OCI-LY1 (cell line): Measurements from ENCODE around the gene ACSF2.
A peak's percentile ranks its signal among the peaks of the same experiment; 100 is the strongest.

ENCODE experiments used
- H2AFZ ChIP-seq: fragments of 200-600 bp; sonication (generic), shearing (Covaris generic); 2 replicates; pipeline ENCODE4 v1.6.0; 2014; ENCODE audit warnings: antibody characterized with exemption, mild to moderate bottlenecking, low read length
- H3F3A ChIP-seq: fragments of 200-600 bp; sonication (generic), shearing (Covaris generic); 2 replicates; pipeline ENCODE4 v1.6.0; 2014; ENCODE audit warnings: mild to moderate bottlenecking, antibody characterized with exemption, low read length, moderate library complexity; ENCODE audit not compliant: insufficient read depth
- H3K27ac ChIP-seq: fragments of 200-600 bp; sonication (generic); 2 replicates; pipeline ENCODE4 v1.5.1; 2014; ENCODE audit warnings: low read length, mixed run types, mild to moderate bottlenecking, low read depth; ENCODE audit not compliant: poor library complexity, severe bottlenecking
- H3K27me3 ChIP-seq: fragments of 200-600 bp; sonication (generic); 2 replicates; pipeline ENCODE4 v1.6.0; 2014; ENCODE audit warnings: antibody characterized with exemption, mild to moderate bottlenecking, low read length, moderate library complexity; ENCODE audit not compliant: insufficient read depth
- H3K36me3 ChIP-seq: fragments of 200-600 bp; sonication (generic); 2 replicates; pipeline ENCODE4 v1.6.1; 2014; ENCODE audit warnings: mild to moderate bottlenecking, antibody characterized with exemption, low read length, moderate library complexity, mixed read lengths; ENCODE audit not compliant: insufficient read depth
- H3K4me1 ChIP-seq: fragments of 200-600 bp; sonication (generic); 2 replicates; pipeline ENCODE4 v1.5.1; 2014; ENCODE audit warnings: mild to moderate bottlenecking, low read length, moderate library complexity; ENCODE audit not compliant: insufficient read depth, severe bottlenecking
- H3K4me2 ChIP-seq: fragments of 200-600 bp; sonication (generic), shearing (Covaris generic); 2 replicates; pipeline ENCODE4 v1.6.1; 2014; ENCODE audit warnings: low read length
- H3K4me3 ChIP-seq: fragments of 200-600 bp; sonication (generic); 2 replicates; pipeline ENCODE4 v1.5.1; 2014; ENCODE audit warnings: low read length, low read depth, mild to moderate bottlenecking, mixed read lengths; ENCODE audit not compliant: poor library complexity, severe bottlenecking
- H3K79me2 ChIP-seq: fragments of 200-600 bp; shearing (Covaris generic); 2 replicates; pipeline ENCODE4 v1.6.1; 2016; ENCODE audit warnings: mixed run types, low read length, mixed read lengths; ENCODE audit not compliant: insufficient read depth
- H3K9ac ChIP-seq: fragments of 200-600 bp; sonication (generic), shearing (Covaris generic); 2 replicates; pipeline ENCODE4 v1.6.1; 2014; ENCODE audit warnings: mild to moderate bottlenecking, low read length, mixed read lengths
- H3K9me2 ChIP-seq: fragments of 200-600 bp; sonication (generic), shearing (Covaris generic); 2 replicates; pipeline ENCODE4 v1.6.1; 2014; ENCODE audit warnings: low read depth, mild to moderate bottlenecking, low read length, mixed read lengths
- H3K9me3 ChIP-seq: fragments of 200-600 bp; shearing (Covaris generic); 2 replicates; pipeline ENCODE4 v1.6.1; 2014; ENCODE audit warnings: low read length, mixed read lengths
- H4K20me1 ChIP-seq: fragments of 200-600 bp; sonication (generic), shearing (Covaris generic); 2 replicates; pipeline ENCODE4 v1.6.0; 2016; ENCODE audit warnings: mild to moderate bottlenecking, low read length; ENCODE audit not compliant: insufficient read depth
- EZH2 ChIP-seq: fragments of 200-600 bp; sonication (generic), shearing (Covaris generic); IDR thresholded peaks from 2 replicates; pipeline ENCODE4 v1.8.0; 2017; ENCODE audit warnings: borderline replicate concordance, mixed run types, mild to moderate bottlenecking, antibody characterized with exemption, low read length, moderate library complexity, mixed read lengths
- TF ChIP-seq, protein P1 (sequence below): fragments of 200-600 bp; sonication (generic), shearing (Covaris generic); IDR thresholded peaks from 2 replicates; pipeline ENCODE4 v1.5.1; 2017; ENCODE audit warnings: mild to moderate bottlenecking, antibody characterized with exemption, low read length, moderate library complexity, mixed read lengths

Gene ACSF2

DNA sequence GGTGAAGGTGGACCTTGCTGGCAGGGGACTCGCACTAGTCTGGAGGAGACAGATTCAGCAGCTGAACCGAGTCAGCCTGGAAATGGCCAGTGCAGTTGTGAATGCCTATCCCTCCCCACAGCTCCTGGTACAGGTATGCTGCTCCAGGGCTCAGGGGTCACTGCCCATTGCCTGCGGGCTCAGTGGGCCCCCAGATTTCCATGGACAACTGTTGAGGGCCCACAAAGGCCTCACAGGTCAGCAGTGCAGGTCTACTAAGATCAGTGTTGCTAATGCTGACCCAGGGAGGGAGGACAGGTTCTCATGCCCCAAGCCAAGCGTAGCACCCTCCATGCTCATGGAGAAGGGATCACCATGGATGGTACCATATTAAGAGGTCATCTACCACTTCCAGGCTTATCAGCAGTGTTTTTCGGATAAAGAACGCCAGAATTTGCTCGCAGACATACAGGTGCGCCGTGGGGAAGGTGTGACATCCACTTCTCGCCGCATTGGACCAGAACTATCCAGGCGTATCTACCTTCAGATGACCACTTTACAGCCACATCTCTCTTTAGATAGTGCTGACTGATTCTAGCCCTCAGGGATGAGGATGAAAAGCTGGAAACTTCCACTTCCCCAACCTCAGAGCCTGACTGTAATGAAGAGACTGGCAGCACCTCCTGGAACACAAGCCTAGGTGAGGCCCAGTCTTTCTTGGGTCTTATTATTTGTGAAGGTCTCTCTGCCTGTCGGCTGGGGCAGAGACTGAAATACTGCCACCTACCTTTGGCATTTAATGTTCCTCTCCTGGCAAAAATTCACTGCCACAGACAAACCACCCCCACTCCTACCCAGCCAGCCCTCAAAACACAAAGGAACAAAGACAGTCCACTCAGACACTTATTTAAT is 45.4 kb upstream of the ACSF2 start:
- Histone ChIP-seq H3K79me2 (no peaks in the 10 kb centered on the region), H3K9me2 (no peaks in the 10 kb centered on the region), H3K27ac (no peak overlapping the region), H2AFZ (no peak overlapping the region), H3K9ac (no peak overlapping the region), H3K4me2 (no peak overlapping the region), H3K36me3 (peaks cover 72% of the 10 kb centered on the region), H3K4me1 (no peaks in the 10 kb centered on the region), H3K4me3 (no peak overlapping the region), H3K27me3 (no peaks in the 10 kb centered on the region), H4K20me1 (no peaks in the 10 kb centered on the region), H3F3A (no peaks in the 10 kb centered on the region), H3K9me3 (no peaks in the 10 kb centered on the region)
- TF ChIP-seq, protein P1, sequence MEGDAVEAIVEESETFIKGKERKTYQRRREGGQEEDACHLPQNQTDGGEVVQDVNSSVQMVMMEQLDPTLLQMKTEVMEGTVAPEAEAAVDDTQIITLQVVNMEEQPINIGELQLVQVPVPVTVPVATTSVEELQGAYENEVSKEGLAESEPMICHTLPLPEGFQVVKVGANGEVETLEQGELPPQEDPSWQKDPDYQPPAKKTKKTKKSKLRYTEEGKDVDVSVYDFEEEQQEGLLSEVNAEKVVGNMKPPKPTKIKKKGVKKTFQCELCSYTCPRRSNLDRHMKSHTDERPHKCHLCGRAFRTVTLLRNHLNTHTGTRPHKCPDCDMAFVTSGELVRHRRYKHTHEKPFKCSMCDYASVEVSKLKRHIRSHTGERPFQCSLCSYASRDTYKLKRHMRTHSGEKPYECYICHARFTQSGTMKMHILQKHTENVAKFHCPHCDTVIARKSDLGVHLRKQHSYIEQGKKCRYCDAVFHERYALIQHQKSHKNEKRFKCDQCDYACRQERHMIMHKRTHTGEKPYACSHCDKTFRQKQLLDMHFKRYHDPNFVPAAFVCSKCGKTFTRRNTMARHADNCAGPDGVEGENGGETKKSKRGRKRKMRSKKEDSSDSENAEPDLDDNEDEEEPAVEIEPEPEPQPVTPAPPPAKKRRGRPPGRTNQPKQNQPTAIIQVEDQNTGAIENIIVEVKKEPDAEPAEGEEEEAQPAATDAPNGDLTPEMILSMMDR: peak; percentile 21; the same call in 1 of the 2 replicates
- no peak for TF ChIP-seq EZH2

DNA sequence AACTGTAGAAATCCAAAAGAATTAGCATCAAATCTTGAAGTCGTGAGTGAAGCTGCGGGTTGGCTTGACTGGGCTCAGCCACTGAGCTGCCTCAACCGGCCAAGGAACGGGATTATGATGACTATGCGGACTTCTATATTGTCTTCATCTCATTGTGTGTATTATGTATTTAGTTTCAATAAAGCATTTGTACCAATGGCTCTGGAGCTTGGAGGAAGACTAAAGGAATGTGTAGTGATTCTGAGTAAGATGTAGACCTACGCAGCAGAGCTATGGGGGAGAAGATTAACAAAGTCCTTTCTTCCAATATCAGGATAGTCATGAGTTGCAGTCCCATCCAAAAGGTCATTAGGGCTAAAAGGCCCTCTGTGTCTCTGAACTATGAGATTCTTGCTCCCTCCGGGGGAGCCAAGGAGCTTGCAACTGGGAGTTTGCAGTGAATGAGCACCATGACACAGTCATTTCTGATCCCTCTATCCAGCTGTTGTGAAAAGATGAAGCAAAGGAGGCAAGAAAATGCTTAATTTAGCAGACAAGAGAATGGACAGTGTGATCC is 44.7 kb upstream of the ACSF2 start:
- TF ChIP-seq, protein P1: no peak
- TF ChIP-seq EZH2: no peak
- Histone ChIP-seq H3K36me3 (peaks cover 79% of the 10 kb centered on the region), H3K4me2 (no peak overlapping the region), H3F3A (no peaks in the 10 kb centered on the region), H3K4me1 (no peaks in the 10 kb centered on the region), H3K9ac (no peak overlapping the region), H3K79me2 (no peaks in the 10 kb centered on the region), H3K9me2 (no peaks in the 10 kb centered on the region), H3K4me3 (no peak overlapping the region), H2AFZ (no peak overlapping the region), H3K9me3 (no peaks in the 10 kb centered on the region), H3K27ac (no peak overlapping the region), H3K27me3 (no peaks in the 10 kb centered on the region), H4K20me1 (no peaks in the 10 kb centered on the region)

DNA sequence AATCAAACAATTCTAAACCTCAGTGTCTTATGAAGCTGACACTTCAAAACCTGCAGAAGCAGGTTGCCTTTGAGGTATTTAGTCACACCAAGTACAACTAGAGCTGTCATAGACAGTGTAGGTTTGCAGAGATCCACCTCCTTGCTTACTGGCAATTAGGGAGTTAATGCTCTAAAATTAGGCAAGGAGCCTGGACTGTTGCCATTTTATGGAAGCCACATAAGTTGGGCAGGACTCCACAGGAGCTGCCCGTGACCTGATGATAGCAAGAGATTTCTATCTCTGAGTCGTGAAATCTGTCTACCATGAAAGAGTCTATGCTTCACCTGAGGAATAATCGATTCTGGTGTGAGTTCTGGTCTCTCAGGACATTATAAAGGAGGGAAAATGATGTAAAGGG is 44.1 kb upstream of the ACSF2 start:
- no peaks in the 10 kb centered on the region for H3K27me3 ChIP-seq
- no peaks in the 10 kb centered on the region for H3K9me2 ChIP-seq
- peaks cover 85% of the 10 kb centered on the region for H3K36me3 ChIP-seq
- H3K27ac ChIP-seq: no peak overlapping the region
- H3K4me2 ChIP-seq: no peak overlapping the region
- TF ChIP-seq, protein P1: no peak
- no peak for TF ChIP-seq EZH2
- no peak overlapping the region for H3K9ac ChIP-seq
- H3K79me2 ChIP-seq: no peaks in the 10 kb centered on the region
- no peaks in the 10 kb centered on the region for H3K4me1 ChIP-seq
- H4K20me1 ChIP-seq: no peaks in the 10 kb centered on the region
- H2AFZ ChIP-seq: no peak overlapping the region
- H3F3A ChIP-seq: no peaks in the 10 kb centered on the region
- no peaks in the 10 kb centered on the region for H3K9me3 ChIP-seq
- no peak overlapping the region for H3K4me3 ChIP-seq
